Osteoblast (primary cell): ENCODE results near the gene PLA2G12A. TPM values are rescaled to one million over a fixed set of nuclear protein-coding genes. Genes with fewer than 3 reads are reported as not detected.

Experiments
- DNase-seq: peaks from one replicate; pipeline ENCODE4 v3.0.0; 2011; ENCODE audit warnings: low spot score, mixed read lengths; ENCODE audit not compliant: insufficient read length; ENCODE audit errors: missing footprints
- H2AFZ ChIP-seq: 2 replicates; pipeline ENCODE4 v1.6.0; 2011; ENCODE audit warnings: mild to moderate bottlenecking, low read length
- H3K27ac ChIP-seq: 2 replicates; pipeline ENCODE4 v1.5.1; 2011; ENCODE audit warnings: mild to moderate bottlenecking, low read depth, low read length, moderate library complexity
- H3K27me3 ChIP-seq: 2 replicates; pipeline ENCODE4 v1.6.0; 2012; ENCODE audit warnings: mild to moderate bottlenecking, control low read depth, inconsistent platforms, low read length, moderate library complexity; ENCODE audit not compliant: insufficient read depth
- H3K36me3 ChIP-seq: 2 replicates; pipeline ENCODE4 v1.5.1; 2011; ENCODE audit warnings: mild to moderate bottlenecking, low read length, control low read depth, moderate library complexity; ENCODE audit not compliant: insufficient read depth
- H3K4me1 ChIP-seq: 2 replicates; pipeline ENCODE4 v1.5.1; 2011; ENCODE audit warnings: mild to moderate bottlenecking, low read length, control low read depth, moderate library complexity; ENCODE audit not compliant: insufficient read depth
- H3K4me2 ChIP-seq: 2 replicates; pipeline ENCODE4 v1.6.0; 2011; ENCODE audit warnings: mild to moderate bottlenecking, low read length; ENCODE audit not compliant: insufficient read depth
- H3K4me3 ChIP-seq: fragments of 200-600 bp; sonication (generic); 3 replicates; pipeline ENCODE4 v1.5.1; 2012; ENCODE audit warnings: mild to moderate bottlenecking, low read length, inconsistent platforms; ENCODE audit not compliant: insufficient read depth
- H3K79me2 ChIP-seq: 2 replicates; pipeline ENCODE4 v1.6.0; 2012; ENCODE audit warnings: mild to moderate bottlenecking, low read length, control low read depth, inconsistent platforms; ENCODE audit not compliant: insufficient read depth
- H3K9me3 ChIP-seq: 2 replicates; pipeline ENCODE4 v1.5.1; 2011; ENCODE audit warnings: low read depth, low read length, control low read depth
- H4K20me1 ChIP-seq: 2 replicates; pipeline ENCODE4 v1.6.0; 2012; ENCODE audit warnings: mild to moderate bottlenecking, low read length, control low read depth; ENCODE audit not compliant: insufficient read depth
- CTCF ChIP-seq: IDR thresholded peaks from 2 replicates; pipeline ENCODE4 v1.5.1; 2011; ENCODE audit warnings: mild to moderate bottlenecking, low read depth, low read length, moderate library complexity; ENCODE audit errors: extremely low read depth
- total RNA-seq: library from RNA; depleted of rRNA; stranded (reverse); fragments of >200 nt; gene quantifications from 2 replicates; pipeline ENCODE4 v1.2.3, GENCODE V29; 2012

Gene PLA2G12A
- total RNA-seq, 1 donor, result 16.3 TPM

GRCh38 chr4:109750652-109751244 is 20.9 kb upstream of the PLA2G12A start:
- no peaks in the 10 kb centered on the region for H3K4me1 ChIP-seq
- no peaks in the 10 kb centered on the region for H3K9me3 ChIP-seq
- no peak overlapping the region for H3K4me3 ChIP-seq
- H4K20me1 ChIP-seq, result no peaks in the 10 kb centered on the region
- no peaks in the 10 kb centered on the region for H3K36me3 ChIP-seq
- TF ChIP-seq CTCF, result no peak
- H3K4me2 ChIP-seq, result no peak overlapping the region
- DNase-seq, result no peak
- H3K27me3 ChIP-seq, result no peaks in the 10 kb centered on the region
- no peak overlapping the region for H3K27ac ChIP-seq
- H3K79me2 ChIP-seq, result no peaks in the 10 kb centered on the region
- H2AFZ ChIP-seq, result no peak overlapping the region

DNA sequence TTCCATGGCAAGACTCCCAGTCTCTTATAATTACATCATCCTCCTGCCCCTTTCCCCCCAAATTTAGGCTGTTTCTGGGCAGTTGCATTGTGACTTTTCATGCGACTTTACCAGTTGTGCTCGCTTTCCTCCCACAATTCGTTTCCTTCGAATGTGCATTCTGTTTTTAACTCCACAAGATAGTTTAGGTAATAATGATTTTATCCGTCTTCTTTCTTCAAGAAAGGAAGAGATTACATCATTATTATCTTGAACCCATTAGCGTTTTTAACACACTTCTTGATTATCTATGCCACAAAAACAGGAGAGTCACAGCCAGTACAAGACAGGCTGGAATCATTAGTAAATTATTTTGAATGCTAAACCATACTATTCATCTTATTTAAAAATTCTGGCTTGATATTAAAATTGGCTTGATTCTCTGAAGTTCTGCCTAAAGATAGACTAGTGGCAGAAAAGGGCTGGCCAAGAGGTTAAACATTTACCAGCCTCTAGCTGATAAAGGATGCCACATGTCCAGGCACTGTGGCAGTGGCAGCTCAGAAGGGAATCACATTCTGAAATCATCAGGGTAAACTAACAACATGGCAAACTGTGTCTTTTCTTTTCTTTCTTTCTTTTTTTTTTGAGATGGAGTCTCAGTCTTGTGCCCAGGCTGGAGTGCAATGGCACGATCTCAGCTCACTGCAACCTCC is 19.7 kb upstream of the PLA2G12A start:
- no peaks in the 10 kb centered on the region for H3K79me2 ChIP-seq
- no peak for DNase-seq
- no peak overlapping the region for H3K27ac ChIP-seq
- H4K20me1 ChIP-seq, result no peaks in the 10 kb centered on the region
- H3K4me1 ChIP-seq, result no peaks in the 10 kb centered on the region
- no peak overlapping the region for H2AFZ ChIP-seq
- H3K9me3 ChIP-seq, result no peaks in the 10 kb centered on the region
- no peak overlapping the region for H3K4me2 ChIP-seq
- no peaks in the 10 kb centered on the region for H3K27me3 ChIP-seq
- TF ChIP-seq CTCF, result no peak
- H3K4me3 ChIP-seq, result no peak overlapping the region
- no peaks in the 10 kb centered on the region for H3K36me3 ChIP-seq

DNA sequence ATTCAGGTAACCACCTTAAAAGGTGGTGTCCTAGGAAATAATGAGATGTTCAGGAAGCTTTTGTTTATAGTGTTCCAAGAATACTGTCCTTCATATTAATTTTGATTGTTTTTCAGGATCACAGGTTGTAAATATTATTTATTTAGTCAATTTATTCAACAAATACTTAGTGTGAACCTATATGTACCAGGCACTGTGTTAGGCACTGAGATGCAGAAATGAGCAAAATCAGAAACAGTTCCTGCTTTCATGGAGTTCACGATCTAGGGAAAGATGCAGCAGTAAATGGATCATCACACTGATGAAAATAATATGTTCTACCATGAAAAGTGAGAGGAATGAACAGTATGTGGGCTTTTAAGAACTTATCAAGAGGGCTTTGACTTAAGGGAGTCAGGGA is 18.2 kb upstream of the PLA2G12A start:
- H3K4me3 ChIP-seq, result no peak overlapping the region
- H2AFZ ChIP-seq, result no peak overlapping the region
- H3K36me3 ChIP-seq, result no peaks in the 10 kb centered on the region
- H3K4me2 ChIP-seq, result no peak overlapping the region
- H3K4me1 ChIP-seq, result no peaks in the 10 kb centered on the region
- no peaks in the 10 kb centered on the region for H3K79me2 ChIP-seq
- no peak overlapping the region for H3K27ac ChIP-seq
- no peaks in the 10 kb centered on the region for H4K20me1 ChIP-seq
- H3K27me3 ChIP-seq, result no peaks in the 10 kb centered on the region
- TF ChIP-seq CTCF, result no peak
- no peaks in the 10 kb centered on the region for H3K9me3 ChIP-seq
- no peak for DNase-seq

DNA sequence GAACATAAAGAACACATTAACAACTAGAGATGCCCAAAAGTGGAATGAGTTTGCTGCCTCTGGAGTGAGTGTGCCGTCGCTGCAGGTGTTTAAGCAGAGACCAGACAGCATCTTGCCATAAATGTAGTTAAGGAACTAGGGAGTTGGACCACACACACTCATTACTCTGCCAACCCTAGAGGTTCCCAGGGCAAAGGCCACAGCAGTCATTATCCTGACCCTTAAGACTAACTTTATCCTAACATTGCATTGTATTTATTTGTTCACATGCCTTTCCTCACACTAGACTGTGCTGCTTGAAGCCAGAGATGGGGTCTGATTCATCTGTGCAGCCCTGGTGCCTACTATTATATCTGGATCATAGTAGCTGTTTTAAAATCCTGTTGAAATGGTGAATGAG is 16.9 kb upstream of the PLA2G12A start:
- Histone ChIP-seq H3K4me1 (no peaks in the 10 kb centered on the region), H3K79me2 (no peaks in the 10 kb centered on the region), H3K4me3 (no peak overlapping the region), H3K4me2 (no peak overlapping the region), H2AFZ (no peak overlapping the region), H4K20me1 (no peaks in the 10 kb centered on the region), H3K27ac (no peak overlapping the region), H3K36me3 (no peaks in the 10 kb centered on the region), H3K27me3 (no peaks in the 10 kb centered on the region), H3K9me3 (no peaks in the 10 kb centered on the region)
- DNase-seq, result no peak
- TF ChIP-seq CTCF, result no peak
